ENCODE data around the gene ALDH5A1. TPM values are rescaled to one million over a fixed set of nuclear protein-coding genes. Genes with fewer than 3 reads are reported as not detected.
"Not testable (repeated sequence)": the region's sequence is repeated elsewhere in the genome, so short reads cannot be mapped to it uniquely, and the experiment has no call there.

ALDH5A1 gene
- polyA plus RNA-seq, 1 donor: 8.3 TPM

GRCh38 chr6:24486065-24486464, 8.7 kb upstream of the ALDH5A1 start:
- DNase-seq (ENCODE audit: low read depth): no peak

- DNase-seq (ENCODE audit: low read depth): no peak
These were observed 5.3 kb upstream of the ALDH5A1 start, which contains the start of gene GPLD1 for GRCh38 chr6:24489470-24489869. Gene GPLD1 (minus strand): TSS chr6:24489578. CDS start chr6:24489511, 67 bp downstream.

DNA sequence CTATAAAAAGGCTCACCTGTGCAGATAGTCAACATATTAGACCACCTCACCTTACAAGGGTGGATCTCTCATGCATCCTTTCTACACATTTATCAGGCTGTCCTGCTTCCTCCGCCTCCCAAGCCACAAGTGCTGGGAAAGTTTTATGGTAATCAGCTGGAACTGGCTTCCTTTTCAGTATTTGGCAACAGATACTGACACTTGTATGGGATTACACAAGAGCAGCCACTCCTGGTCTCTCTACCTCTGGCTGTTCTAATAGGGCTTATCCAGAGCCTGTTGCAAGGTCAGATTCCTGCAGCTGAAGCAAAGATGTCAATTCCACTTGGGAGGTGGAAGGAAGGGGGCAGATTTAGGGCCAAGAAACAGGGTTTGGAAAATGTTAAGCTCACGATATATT, 4.9 kb upstream of the ALDH5A1 start:
- no peak for DNase-seq (ENCODE audit: low read depth)

GRCh38 chr6:24490948-24491347, 3.8 kb upstream of the ALDH5A1 start:
- no peak for DNase-seq (ENCODE audit: low read depth)

DNA sequence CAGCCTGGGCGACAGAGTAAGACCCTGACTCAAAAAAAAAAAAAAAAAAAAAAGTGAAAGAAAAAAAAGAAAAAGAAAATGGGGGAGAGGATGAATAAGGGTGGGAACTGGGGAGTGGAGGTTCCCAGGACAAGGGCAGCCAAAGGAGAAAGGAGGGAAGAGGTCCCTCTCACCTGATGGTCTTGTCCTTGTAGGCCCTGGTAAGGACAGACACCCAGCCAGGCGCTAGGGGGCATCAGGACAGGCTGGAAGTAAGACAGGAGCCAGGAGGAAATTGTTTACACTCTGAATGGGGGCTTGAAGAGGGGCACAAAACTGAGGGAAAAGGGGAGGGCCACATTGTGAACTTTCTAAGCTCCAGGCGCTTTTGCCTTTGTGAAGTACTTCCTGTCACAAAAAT, 2.3 kb upstream of the ALDH5A1 start:
- no peak for DNase-seq (ENCODE audit: low read depth)

DNA sequence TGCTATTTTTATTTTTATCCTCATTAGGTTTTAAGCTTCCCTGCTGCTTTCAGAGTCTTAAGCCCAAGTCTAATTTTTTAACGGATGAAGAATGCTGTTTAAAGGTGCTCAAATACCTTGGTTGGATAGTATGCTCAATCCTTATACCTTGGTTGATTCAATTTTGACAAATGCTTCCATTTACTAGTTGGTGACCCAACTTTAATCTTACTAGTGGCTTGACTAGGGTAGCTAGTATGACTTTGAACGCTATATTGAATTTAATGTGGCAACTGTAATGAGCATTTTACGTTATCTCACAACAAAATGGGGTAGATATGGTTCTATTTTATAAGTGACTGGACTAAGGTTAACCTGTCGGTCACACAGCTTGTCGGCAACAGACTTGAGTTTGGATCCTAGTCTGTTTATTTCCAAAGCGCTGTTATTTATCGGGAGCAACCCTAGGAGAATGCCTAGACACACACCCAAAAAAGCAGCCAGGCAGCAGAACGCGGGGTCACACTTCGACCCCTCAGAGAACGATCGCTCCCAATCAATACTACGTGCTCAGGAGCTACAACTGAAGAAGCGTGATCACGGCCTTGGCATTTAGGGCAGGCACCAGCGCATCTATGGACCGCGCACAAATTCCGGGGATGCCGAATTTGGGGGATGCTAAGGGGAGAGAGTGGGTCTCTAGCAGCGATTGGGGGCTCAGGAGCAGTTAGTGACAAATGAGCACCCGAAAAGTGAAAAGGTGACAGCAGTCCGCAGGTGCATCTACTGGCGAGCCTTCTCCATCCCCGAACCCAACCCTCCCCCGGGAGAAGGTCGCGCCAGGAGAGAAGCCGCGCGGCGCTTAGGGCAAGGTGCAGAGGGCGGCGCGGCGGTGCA, 586 bp upstream of the ALDH5A1 start:
- DNase-seq (ENCODE audit: low read depth): no peak

DNA sequence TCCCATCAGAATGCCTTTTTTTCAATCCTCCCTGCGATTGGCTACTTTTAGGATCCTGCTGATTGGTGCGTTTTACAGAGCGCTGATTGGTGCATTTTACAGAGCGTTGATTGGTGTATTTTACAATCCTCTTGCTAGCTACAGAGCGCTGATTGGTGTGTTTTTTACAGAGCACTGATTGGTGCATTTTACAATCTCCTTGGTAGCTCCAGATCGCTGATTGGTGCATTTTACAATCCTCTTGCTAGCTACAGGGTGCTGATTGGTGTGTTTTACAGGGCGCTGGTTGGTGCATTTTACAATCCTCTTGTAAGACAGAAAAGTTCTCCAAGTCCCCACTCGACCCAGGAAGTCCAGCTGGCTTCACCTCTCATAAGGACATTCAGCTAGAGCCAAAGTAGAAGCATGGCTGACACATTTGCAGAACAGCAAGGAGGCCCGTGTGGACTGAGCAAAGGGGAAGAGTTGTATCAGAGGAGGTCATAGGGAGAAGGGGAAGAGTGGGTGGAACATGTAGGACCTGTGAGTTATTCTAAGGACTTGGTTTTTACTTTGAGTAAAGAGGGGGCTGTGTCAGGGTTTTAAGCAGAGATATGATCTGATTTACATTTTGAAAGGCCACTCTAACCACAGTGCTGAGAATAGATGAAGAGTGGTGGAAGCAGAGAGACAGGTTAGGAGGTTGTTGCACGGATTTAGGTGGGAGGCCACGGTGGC, 2.6 kb downstream of the ALDH5A1 start:
- DNase-seq (ENCODE audit: low read depth): no peak

DNA sequence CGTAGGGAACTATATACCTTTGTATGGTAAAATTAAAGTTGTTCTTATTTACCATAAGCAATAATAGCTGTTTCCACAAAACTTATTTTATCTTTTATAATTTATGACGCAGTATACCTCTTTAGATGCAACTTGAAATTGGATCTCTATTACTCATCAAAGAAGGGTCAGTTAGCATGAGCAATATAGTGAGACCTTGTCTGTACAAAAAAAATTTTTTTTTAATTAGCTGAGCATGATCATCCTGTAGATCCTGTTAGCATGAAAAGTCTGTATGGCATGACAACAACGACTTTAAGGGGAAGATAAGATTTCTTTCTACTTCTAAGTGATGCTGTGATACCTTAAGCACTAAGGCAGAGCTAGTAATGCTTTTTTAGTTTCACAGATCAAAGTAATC, 5.9 kb downstream of the ALDH5A1 start:
- DNase-seq (ENCODE audit: low read depth): no peak

DNA sequence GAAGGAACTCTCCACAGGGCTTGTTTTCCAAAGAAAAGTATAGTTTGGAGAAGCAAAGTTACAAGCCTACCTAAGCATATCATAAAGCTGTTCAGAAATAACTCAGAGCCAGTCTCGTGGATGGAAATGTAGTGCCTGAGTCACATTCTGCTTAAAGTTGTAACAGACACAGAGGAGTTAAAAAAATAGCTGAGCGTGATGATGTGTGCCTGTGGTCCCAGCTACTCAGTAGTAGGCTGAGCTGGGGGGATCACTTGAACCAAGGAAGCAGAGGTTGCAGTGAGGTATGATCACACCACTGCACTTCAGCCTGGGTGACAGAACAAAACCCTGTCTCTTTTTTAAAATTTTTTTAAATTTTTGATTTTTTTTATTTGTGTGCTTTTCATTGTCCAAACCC, 6.6 kb downstream of the ALDH5A1 start:
- no peak for DNase-seq (ENCODE audit: low read depth)

DNA sequence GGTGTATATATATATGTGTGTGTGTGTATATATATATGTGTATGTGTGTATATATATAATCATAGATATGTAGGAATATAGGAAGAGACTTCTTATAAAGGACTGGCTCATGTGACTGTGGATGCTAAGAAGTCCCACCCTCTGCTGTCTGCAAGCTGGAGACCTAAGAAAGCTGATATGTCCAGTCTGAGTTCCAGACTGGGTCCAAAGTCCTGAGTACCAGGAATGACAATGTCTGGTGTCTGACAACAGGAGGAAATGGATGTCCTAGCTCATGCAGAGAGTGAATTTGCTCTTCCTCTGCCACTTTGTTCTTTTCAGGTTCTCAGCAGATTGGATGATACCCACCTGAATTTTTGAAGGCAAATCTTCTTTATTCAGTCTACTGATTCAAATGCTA, 7.1 kb downstream of the ALDH5A1 start:
- no peak for DNase-seq (ENCODE audit: low read depth)

DNA sequence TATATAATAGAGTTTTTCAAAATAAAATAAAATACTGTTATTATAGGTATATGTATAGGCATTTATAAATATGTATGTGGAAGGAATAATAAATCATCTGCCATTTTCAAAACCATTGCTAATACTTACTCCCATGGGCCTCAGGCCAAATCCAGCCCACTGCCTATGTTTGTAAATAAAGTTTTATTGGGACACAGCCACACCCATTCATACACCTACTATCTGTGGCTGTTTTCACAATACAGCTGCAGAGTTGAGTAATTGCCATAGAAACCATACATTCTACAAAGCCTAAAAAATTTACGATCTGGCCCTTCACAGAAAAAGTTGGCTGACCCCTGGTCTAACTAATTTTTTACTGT, 9.5 kb downstream of the ALDH5A1 start:
- DNase-seq (ENCODE audit: low read depth): no peak

DNA sequence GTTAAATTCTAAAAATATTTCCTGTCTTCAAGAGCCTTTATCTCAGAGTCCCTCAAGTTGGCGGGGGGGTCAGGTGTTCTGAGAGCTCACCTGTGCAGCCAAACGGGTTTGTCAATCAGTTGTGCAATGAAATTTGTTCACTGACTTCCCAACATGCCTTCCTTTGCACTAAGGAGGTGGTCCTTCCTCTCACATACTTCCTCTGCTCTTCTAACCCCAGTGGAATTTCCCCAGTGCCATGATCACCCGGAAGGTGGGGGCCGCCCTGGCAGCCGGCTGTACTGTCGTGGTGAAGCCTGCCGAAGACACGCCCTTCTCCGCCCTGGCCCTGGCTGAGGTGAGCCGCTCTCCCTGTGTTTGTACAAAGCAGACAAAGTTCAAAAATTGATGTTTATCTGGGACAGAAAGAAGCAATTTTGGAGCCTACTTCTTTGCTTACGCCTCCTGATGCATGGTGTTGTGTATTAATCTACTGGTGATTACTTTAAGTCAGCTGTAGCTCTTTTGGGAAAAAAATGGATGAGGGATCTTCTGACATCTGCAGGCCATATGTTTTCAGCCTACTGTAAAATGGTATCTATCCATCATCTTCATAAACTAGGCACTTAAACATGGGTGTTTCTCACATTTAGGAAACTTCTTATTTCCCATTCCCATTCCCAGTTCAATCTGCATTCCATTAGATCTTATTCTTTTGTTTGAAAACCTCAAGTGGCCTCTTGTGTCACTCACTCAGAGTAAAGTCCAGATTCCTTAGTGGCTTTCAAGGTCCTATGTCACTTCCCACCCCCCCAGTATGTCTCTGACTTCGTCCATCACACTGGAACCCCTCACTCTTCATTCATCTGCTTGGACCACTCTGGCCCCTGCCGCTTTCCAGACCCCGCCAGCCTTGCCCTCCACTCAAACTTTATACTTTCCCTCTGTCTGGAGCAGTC, 10.1 kb downstream of the ALDH5A1 start:
- no peak for DNase-seq (ENCODE audit: low read depth)

GRCh38 chr6:24506814-24507520, 12.2 kb downstream of the ALDH5A1 start:
- DNase-seq (ENCODE audit: low read depth): no peak

DNA sequence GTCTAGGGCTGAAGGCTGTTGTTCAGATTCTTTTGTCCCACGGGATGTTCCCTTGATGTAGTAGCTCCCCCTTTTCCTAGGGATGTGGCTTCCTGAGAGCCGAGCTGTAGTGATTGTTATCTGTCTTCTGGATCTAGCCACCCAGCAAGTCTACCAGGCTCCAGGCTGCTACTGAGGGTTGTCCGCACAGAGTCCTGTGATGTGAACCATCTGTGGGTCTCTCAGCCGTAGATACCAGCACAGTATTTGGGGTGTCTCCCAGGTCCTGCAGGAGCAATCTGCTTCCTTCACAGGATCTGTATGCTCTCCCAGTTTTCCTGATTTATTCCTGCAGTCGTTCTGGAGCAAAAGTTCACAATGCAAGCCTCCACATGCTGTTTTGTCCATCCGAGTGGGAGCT, 17.2 kb downstream of the ALDH5A1 start:
- DNase-seq (ENCODE audit: low read depth): not testable (repeated sequence)

DNA sequence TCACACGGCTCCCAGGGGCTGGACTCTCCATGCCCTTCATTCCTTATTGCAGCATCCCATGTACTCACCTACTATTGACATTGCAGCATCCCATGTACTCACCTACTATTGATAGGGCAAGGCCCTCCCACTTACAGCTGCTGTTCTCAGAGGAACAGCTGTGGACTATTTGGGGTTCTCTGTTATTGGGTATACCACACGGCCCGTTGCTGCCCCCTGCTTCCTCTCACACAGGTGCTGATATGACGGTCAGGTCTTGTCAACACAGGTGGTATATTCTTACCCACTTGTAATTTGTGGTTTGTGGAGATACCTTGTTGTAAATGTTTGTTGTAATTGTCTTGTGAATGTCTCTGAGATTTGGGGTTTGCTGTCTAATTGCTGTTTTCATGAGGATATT, 18.8 kb downstream of the ALDH5A1 start:
- DNase-seq (ENCODE audit: low read depth): no peak

DNA sequence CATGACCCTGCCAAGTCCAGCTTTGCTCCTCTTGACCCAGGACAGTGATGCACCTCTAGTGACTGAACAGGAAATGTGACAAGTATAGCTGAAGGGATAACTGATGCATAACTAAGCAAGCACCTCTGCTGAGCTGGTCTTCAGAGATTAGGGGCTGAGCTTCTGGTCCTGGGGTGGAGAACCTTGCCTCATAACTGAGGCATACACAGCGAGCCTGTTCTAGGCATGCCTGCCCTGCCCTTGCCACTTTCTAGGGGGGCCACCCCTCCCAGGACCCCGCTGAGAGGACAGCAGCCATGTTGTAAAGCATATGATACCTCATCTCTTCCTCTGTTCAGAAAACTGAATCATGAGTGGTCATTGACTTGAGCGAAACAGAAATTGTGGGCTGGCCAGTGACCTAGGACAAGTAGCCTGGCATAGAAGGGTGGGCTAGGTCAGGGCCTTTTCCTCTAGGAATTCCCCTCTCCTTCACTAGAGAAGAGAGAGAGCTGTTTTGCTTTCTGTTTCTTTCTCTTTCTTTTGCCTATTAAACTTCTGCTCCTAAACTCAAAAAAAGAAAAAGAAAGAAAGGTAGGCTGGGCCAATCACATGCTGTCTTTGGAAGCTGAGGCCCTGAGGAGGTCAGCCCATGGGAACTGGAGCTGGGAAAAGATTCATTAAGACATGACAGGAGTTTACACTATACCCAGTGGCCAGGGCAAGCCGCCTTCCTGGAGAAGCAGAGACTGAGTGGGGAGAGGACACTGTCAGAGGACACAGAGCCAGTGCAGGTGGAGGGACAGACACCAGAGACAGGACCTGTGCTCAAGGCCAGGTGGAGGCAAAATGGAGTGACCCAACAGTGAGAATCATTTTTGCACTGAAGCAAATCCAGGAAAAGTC, 23.1 kb downstream of the ALDH5A1 start:
- no peak for DNase-seq (ENCODE audit: low read depth)

GRCh38 chr6:24520929-24521546, 26.3 kb downstream of the ALDH5A1 start:
- no peak for DNase-seq (ENCODE audit: low read depth)

DNA sequence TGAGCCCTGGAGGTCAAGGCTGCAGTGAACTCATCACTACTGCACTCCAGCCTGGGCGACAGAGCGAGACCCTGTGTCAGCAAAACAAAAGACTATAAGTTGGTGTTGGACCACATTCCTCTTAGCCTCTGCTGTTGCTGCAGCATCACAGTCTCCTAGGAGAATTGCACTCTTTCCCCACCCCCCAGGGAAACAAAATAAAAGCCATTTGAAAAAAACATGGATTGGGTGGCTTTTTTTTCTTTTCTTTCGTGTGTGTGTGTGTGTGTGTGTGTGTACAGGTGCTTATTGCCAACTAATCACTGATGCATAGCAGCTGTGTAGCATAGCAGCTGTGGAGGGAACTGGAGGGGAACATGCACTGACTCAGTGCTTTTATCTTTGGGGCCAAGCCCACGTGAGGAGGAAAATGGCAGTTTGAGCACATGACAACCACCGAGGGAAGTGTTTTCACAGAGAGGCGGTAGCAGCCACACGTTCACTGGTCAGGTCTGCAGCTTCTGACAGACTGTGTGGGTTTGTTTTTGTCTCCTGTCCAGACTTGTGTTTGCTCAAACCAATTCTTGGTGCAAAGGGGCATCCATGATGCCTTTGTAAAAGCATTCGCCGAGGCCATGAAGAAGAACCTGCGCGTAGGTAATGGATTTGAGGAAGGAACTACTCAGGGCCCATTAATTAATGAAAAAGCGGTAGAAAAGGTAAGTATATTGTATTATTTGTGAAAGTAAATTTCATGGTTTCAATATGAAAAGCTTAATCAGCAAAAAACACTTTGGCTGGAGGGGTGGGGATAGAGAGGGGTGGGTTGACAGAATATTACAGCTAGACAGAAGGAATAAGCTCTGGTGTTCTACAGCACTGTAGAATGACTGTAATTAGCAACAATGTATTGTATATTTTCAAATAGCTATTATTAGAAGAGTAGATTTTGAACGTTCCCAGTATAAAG, 27.7 kb downstream of the ALDH5A1 start:
- DNase-seq (ENCODE audit: low read depth): no peak

GRCh38 chr6:24524329-24524728, 29.6 kb downstream of the ALDH5A1 start:
- no peak for DNase-seq (ENCODE audit: low read depth)
